BJ (cell line): ENCODE results near the gene MCTP1. TPM values are rescaled to one million over a fixed set of nuclear protein-coding genes. Genes with fewer than 3 reads are reported as not detected.

ENCODE experiments used
- CTCF ChIA-PET: fragments of 350-600 bp; formaldehyde crosslinking; extraction: SDS; loops from one replicate; lab custom pipeline; 2021; ENCODE audit warnings: antibody characterized with exemption, inconsistent platforms; lab: Yijun Ruan, JAX
- POLR2A ChIA-PET: fragments of 300-600 bp; sonication (Branson Sonifier 250); formaldehyde crosslinking; extraction: SDS; loops from one replicate; lab custom pipeline; 2021; ENCODE audit warnings: antibody characterized with exemption; lab: Charles Lee
- DNase-seq: peaks from one replicate; pipeline ENCODE4 v3.0.0-alpha.2; 2011; ENCODE audit warnings: low read depth
- H3K27me3 ChIP-seq: 2 replicates; pipeline ENCODE4 v1.6.0; 2011; ENCODE audit warnings: low read length; ENCODE audit not compliant: control insufficient read depth, insufficient read depth
- H3K36me3 ChIP-seq: 2 replicates; pipeline ENCODE4 v1.5.1; 2011; ENCODE audit warnings: low read length; ENCODE audit not compliant: control insufficient read depth, insufficient read depth
- H3K4me3 ChIP-seq: 2 replicates; pipeline ENCODE4 v1.5.1; 2011; ENCODE audit warnings: low read depth, mild to moderate bottlenecking, control low read depth, low read length
- polyA plus RNA-seq: library from polyadenylated mRNA; depleted of rRNA; stranded (reverse); fragments of >200 nt; gene quantifications from 2 replicates; pipeline ENCODE4 v1.2.3, GENCODE V29; 2011
- TF ChIP-seq, protein P1 (sequence below): IDR thresholded peaks from 2 replicates; pipeline ENCODE4 v1.5.1; 2011; ENCODE audit warnings: low read depth, mild to moderate bottlenecking, control low read depth, inconsistent platforms, low read length, moderate library complexity; ENCODE audit not compliant: insufficient read depth

Gene MCTP1
- polyA plus RNA-seq, 1 experiment: 0.02 TPM

DNA sequence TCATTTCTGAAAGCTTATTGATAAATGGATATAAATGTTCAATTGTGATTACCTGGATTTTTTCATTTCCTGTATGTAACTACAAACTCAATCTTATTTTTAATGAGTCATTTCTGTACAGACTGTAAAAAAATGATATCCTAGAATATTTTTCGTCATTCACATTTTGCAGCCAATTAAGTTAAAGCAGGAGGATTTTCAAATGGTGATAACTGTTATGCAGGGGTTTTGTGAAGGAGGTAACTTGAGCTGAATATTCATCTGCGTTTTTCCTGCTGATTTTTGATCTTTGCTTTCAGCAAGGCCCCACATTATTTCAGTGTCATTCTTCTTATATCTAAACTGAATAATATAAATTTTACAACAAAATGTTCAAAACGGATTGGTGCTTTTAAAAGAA lies 592.3 kb downstream of the MCTP1 start:
- ChIA-PET CTCF (interaction anchor here (1.0 kb wide), 1 partner anchor 1085 kb away, joined by 3 read pairs; no protein-coding TSS in a partner anchor), POLR2A (no interaction called here)
- no peak for DNase-seq
- no peak overlapping the region for H3K4me3 ChIP-seq
- TF ChIP-seq, protein P1, sequence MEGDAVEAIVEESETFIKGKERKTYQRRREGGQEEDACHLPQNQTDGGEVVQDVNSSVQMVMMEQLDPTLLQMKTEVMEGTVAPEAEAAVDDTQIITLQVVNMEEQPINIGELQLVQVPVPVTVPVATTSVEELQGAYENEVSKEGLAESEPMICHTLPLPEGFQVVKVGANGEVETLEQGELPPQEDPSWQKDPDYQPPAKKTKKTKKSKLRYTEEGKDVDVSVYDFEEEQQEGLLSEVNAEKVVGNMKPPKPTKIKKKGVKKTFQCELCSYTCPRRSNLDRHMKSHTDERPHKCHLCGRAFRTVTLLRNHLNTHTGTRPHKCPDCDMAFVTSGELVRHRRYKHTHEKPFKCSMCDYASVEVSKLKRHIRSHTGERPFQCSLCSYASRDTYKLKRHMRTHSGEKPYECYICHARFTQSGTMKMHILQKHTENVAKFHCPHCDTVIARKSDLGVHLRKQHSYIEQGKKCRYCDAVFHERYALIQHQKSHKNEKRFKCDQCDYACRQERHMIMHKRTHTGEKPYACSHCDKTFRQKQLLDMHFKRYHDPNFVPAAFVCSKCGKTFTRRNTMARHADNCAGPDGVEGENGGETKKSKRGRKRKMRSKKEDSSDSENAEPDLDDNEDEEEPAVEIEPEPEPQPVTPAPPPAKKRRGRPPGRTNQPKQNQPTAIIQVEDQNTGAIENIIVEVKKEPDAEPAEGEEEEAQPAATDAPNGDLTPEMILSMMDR: no peak
- H3K27me3 ChIP-seq: no peaks in the 10 kb centered on the region
- no peaks in the 10 kb centered on the region for H3K36me3 ChIP-seq

DNA sequence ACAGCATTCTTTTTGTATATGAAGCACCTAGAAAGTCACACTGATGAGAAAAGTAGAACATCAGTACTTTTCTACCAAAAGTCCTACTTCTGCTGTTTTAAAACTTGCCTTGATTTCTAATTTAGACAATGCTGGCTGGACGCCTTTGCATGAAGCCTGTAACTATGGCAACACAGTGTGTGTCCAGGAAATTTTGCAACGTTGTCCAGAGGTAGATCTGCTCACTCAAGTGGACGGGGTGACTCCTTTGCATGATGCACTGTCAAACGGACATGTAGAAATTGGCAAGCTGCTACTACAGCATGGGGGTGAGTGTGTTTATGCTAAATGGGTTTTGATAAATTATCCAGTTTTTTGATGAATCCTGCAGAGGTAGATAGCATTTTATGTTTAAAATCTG lies 592.9 kb downstream of the MCTP1 start:
- POLR2A ChIA-PET: interaction anchor here (0.7 kb wide), 1 partner anchor 20 kb away, joined by 4 read pairs; no protein-coding TSS in a partner anchor
- no peak for DNase-seq

GRCh38 chr5:94691291-94691690 lies 593.6 kb downstream of the MCTP1 start:
- Histone ChIP-seq H3K36me3 (0 out of 2 replicates have a peak, but pooled peaks cover 1% of the 10 kb centered on the region), H3K4me3 (no peak overlapping the region), H3K27me3 (no peaks in the 10 kb centered on the region)
- CTCF ChIA-PET: interaction anchor here (1.5 kb wide), 1 partner anchor 167 kb away, joined by 3 read pairs; no protein-coding TSS in a partner anchor
- POLR2A ChIA-PET: interaction anchor here (0.7 kb wide), 1 partner anchor 21 kb away, joined by 4 read pairs; no protein-coding TSS in a partner anchor
- TF ChIP-seq, protein P1: no peak
- no peak for DNase-seq

More for the DNA sequence above, 592.9 kb downstream of the MCTP1 start:
- 0 out of 2 replicates have a peak, but pooled peaks cover 1% of the 10 kb centered on the region for H3K36me3 ChIP-seq
- TF ChIP-seq, protein P1: no peak
- CTCF ChIA-PET: interaction anchor here (1.5 kb wide), 1 partner anchor 168 kb away, joined by 3 read pairs; no protein-coding TSS in a partner anchor
- H3K27me3 ChIP-seq: no peaks in the 10 kb centered on the region
- no peak overlapping the region for H3K4me3 ChIP-seq

GRCh38 chr5:94690778-94691177 lies 594.1 kb downstream of the MCTP1 start:
- no peak overlapping the region for H3K4me3 ChIP-seq
- H3K36me3 ChIP-seq: 0 out of 2 replicates have a peak, but pooled peaks cover 1% of the 10 kb centered on the region
- no peak for DNase-seq
- TF ChIP-seq, protein P1: no peak
- H3K27me3 ChIP-seq: no peaks in the 10 kb centered on the region
- CTCF ChIA-PET: interaction anchor here (1.5 kb wide), 1 partner anchor 167 kb away, joined by 3 read pairs; no protein-coding TSS in a partner anchor
- POLR2A ChIA-PET: no interaction called here

DNA sequence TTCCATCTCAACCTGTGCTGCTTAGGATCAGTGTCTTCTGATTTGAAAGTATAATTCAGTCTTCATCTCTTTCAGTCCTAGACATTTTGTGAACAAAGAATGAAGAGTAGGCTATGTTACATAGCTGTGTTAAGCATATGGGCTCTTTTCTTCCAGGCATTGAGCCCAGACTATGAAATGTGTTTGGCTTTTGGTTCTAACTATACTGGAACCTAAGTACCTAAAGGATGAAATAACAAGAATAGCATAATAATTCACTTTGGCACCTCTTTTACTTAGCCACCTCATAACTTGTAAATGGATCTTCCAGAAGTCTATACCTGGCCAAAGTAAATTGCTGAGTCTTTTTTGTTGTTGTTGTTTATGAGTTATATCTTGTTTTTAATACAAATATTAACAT lies 595.0 kb downstream of the MCTP1 start:
- Histone ChIP-seq H3K36me3 (0 out of 2 replicates have a peak, but pooled peaks cover 1% of the 10 kb centered on the region), H3K4me3 (no peak overlapping the region), H3K27me3 (no peaks in the 10 kb centered on the region)
- TF ChIP-seq, protein P1: no peak
- DNase-seq: no peak
- POLR2A ChIA-PET: interaction anchor here (0.6 kb wide), 1 partner anchor 1817 kb away, joined by 3 read pairs; no protein-coding TSS in a partner anchor
- CTCF ChIA-PET: no interaction called here
